Daoy (cell line): ENCODE measurements around the gene CS. TPM values are rescaled to one million over a fixed set of nuclear protein-coding genes. Genes with fewer than 3 reads are reported as not detected.
"Not testable (repeated sequence)": the region's sequence is repeated elsewhere in the genome, so short reads cannot be mapped to it uniquely, and the experiment has no call there.

ENCODE experiments used
- DNase-seq: peaks from one replicate; pipeline ENCODE4 v3.0.0-alpha.2; 2015; ENCODE audit warnings: low read depth
- total RNA-seq: library from RNA; depleted of rRNA; stranded (reverse); fragments of >200 nt; shearing (Covaris generic); gene quantifications from 2 replicates; pipeline ENCODE4 v1.2.3, GENCODE V29; 2014; rRNA removed

Gene CS
- total RNA-seq: 95.8 and 112 TPM in 2 replicates

DNA sequence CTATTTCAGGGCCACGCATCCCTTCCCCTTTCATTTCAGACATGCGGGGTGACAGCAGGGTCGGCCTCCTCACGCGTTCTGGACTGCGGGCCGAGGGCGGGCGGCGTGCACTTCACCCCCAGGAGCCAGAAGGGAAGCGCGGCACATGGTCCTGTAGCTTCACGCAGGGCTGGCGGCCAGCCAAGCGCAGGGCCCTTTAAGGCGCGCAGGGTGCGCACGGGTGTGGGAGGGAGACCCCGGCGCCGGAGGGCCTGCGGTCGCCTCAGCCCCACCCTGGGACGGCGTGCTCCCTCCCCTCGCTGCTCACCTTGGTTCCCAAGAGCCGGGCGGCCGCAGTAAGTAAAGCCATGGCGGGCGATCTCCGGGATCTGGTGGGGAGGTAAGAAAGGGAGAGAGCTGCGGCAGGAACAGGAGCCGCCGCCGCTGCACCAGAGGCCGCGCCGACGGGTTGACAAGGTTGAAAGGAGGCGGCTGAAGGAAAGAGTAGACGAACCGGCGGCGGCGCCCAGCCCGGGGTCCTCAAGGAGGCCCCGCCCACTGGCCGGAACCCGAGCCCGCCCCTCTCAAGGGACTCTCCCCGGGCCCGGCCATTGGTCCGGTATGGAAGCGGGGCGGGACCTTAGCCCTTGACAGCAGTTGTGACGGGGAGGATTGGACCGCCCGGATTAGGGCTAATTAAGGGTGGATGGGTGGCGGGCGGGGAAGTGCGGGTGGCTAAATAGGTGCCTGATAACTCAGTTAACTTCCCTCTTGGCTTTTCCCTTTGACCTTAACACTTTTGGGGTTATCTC, at the start of gene CS:
Gene CS, minus strand, starts transcription at position 478 of the 791 bp plus-strand sequence. Its CDS starts 129 bp downstream, at position 349.
- DNase-seq: peak; percentile 99

DNA sequence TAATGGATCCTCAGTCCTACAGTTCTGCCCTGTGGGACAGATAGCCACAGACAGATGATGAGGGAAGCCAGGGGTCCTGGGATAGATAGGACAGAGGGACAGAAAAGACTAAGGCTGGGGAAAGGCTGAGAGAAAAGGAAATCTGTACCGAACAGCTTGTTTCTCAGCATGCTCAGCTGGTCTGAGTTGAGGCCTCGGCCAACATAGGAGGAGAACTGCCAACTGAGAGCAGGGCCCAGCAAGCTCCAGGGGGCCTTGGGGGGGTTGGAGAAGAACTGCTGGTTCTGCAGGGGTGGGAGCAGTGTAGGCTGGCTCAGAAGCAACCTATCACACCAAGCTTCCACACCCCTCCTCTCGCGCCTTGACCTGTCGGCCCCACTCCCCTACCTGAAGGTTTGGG, 48.6 kb upstream of the CS start:
- no peak for DNase-seq

DNA sequence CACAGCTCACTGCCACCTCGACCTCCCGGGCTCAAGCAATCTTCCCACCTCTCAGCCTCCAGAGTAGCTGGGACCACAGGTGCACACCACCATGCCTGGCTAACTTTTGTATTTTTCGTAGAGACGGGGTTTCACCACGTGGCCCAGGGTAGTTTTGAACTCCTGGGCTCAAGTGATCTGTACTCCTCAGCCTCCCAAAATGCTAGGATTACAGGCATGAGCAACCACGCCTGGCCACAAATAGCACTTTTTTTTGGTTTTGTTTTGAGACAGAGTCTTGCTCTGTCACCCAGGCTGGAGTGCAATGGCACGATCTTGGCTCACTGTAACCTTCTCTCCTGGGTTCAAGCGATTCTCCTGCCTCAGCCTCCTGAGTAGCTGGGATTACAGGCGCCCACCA, 47.1 kb upstream of the CS start:
- DNase-seq: not testable (repeated sequence)

DNA sequence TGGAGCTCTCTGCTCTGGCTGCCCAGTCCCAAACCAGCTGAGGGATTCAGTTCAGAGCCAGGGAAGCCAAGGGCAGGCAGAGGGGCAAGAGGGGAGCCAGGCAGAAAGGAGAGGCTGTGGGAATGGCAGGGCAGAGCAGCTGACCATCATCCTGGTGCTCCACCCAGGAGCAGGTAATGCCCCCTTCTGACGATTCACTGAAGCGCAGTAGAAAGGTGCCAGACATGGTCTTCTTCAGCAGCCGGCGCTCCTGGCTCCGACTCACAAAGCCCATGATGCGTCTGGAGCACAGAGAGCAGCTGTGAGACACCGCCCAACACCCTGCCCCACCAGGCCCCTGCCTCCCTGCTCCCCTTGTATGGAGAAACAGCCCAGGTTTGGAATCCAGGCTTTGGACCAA, 46.5 kb upstream of the CS start:
- DNase-seq: no peak

DNA sequence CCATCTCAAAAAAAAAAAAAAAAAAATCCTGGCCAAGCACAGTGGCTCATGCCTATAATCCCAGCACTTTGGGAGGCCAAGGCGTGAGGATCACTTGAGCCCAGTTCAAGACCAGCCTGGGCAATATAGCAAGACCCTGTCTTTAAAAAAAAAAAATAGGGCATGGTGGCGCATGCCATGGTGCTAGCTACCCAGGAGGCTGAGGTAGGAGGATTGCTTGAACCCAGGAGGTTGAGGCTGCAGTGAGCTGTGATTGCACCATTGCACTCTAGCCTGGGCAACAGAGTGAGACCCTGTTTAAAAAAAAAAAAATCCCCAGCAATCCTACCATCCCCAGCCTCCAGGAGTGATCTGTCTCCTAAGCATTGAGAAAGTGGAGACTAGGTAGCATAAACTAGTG, 42.2 kb upstream of the CS start:
- DNase-seq: not testable (repeated sequence)

DNA sequence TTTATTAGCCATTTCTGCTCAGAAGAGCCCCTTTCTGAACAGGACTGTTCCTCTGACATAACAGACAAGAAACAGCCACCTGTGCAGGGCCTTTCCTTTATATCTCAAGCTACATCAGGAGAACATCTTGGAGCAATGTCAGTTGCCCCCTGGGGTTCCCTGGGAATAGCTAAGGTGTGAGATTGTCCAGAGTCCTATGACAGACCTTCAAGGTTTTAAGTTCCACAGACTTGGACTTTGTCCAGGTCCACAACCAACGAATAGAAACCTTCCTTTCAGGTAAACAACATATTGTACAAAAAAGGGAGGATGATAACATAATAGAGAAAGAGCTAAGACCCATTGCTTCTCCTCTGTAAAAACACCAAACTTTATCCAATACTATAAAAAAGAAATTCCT, 41.5 kb upstream of the CS start:
- DNase-seq: no peak

DNA sequence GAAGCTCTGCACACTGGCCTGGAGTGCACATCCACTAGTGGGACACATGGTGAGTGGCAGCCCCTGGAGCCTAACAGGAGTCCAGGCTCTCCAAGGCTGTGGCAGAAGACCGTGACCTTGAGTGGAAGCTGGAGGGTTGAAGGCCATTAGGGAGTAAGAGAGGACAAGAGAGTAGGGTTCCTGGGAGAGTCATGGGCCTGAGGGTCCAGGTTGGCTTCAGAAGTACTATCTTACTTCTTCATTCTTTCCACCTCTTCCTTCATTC, 39.0 kb upstream of the CS start:
- DNase-seq: no peak

DNA sequence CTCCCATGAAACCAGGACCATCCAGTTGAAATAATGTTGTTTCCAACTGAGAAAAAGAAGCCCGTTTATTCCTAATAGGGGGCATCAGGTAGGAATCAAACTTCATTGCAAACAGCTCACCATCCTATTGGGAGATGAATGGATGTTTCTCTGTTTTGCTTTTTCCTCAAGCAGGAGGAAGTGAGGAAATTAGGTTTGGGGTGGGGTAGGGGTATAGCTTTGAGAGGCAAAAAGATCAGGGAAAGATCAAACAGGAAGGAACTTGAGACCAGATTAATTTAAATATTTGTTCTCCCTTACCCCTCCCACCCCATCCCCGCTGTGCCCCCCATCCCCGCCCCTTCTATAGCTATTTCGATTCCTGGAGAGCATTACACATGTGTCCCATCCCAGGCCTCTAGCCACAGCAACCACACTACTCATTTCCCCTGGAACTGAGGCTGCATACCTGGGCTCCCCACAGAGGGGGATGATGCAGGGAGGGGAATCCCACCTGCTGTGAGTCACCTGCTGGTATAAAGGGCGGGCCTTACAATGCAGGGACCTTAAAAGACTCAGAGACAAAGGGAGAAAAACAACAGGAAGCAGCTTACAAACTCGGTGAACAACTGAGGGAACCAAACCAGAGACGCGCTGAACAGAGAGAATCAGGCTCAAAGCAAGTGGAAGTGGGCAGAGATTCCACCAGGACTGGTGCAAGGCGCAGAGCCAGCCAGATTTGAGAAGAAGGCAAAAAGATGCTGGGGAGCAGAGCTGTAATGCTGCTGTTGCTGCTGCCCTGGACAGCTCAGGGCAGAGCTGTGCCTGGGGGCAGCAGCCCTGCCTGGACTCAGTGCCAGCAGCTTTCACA, 38.4 kb upstream of the CS start, which contains the start of gene IL23A:
Gene IL23A, plus strand, starts transcription at position 577 of the 850 bp plus-strand sequence. Its CDS starts 161 bp downstream, at position 738.
- DNase-seq: peak; percentile 75

DNA sequence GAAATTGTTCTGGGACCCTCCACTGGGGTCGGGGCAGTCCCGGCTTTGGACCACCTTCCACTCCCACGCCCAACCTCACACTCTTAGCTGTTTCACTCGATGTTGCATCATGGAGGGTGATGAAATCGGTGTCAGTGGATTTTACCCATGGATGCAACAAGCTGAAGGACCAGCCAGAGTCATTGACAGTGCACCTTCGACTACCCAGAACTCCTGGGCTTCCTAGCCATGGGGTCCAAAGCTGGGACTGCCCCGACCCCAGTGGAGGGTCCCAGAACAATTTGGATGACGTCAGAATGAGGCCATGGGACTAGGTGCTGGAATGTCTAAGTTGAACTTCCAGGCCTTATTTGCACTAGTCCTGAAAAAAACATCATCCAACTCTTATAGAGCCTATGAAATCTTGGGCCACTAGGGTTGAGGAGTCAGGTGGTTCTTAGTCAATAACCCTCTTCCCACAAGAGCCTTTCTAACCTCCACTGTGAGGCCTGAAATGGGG, 37.7 kb upstream of the CS start:
- DNase-seq: no peak

DNA sequence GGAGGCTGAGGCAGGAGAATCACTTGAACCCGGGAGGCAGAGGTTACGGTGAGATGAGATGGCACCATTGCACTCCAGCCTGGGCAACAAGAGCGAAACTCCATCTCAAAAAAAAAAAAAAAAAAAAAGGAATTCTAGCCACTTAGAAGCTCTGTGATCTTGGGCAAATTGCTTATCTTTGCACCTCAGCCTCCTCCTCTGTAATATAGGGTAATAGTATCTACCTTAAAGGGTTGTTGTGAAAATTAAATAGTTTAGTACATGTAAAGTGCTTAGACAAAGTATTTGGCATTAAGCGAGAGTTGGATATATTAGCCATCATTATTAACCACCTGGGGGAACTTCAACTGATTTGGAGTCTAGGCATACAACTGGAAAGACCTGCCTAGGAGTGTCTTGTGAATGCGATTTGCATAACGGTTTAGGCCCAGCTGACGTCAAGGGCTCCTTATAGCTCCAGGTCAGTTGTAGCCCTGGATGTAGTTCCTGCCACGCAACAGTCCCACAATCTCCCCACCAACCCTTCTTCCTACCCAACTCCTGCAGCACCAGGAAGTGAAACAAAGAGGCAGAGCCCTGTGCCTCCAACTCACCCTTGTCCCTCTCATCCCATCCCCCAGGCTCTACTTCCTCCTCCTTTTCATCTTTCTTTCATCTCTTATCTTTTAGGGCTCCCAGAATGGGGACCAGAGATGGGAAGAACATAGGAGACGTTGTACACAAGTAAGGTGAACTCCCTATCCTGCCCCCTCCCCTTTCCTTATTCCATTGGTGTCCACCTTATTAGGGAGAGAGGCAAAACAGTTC, 36.4 kb upstream of the CS start:
- DNase-seq: no peak

DNA sequence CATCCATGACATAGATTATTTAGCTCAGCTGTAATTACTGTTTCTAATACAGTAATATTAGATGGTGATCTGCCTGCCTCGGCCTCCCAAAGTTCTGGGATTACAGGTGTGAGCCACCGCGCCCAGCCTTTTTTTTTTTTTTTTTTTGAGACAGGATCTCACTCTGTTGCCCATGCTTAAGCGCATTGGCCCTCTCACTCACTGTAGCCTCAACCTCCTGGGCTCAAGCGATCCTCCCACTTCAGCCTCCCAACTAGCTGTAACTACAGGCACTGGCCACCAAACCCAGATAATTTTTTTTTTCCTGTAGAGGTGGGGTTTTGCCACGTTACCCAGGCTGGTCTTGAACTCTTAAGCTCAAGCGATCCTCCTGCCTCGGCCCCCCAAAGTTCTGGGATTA, 35.4 kb upstream of the CS start:
- not testable (repeated sequence) for DNase-seq

DNA sequence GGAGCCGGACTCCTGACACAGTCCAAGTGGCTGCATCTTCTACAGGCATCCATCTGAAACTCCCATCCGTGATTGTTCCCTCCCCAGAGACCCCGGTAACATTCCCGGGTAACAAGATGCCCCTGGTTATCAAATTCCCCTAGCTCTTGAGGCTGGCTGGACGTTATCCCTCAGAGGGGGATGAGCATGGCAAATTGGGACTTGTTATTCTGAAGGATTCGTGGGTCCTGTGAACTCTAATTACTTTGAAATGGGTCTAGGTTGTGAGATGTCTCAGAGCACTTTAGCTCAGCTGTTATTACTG, 34.3 kb upstream of the CS start:
- DNase-seq: no peak

DNA sequence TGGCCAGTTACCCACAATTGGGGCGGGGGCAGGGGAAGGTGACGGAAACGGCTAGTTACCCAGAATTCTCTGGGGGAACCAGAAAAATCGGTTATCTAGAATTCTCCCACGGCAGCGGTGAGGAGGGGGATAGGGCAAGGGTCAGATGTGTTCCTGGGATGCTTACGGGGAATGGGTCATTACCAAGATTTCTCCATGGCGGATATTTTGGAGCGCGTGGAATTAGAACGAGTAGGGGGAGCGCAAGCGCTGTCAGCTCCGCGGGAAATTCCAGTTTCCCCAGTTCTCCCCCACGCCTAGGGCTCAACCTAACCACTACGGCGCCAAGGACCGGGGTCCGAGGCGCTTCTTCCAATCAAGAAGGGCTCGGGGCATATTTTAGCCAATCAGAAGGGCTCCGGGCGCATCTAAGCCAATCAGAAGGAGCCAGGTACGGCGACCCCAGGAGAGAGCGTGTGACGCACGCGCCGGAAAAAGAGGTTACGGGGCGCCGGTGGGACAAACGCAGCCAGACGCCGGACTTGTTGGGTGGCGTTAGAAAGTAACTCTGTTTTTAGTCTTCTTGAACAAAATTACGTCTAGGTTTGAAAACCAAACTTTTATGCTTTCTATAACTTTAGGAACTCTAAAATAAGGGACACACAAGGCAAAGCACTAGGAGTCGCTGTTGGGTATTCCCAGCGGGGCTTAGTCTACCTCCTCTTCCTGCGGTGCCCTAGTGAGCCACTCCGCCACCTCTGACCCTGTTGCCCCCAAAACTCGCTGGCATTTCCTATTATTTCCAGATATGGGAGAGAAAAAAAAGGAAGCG, 33.8 kb upstream of the CS start, which contains the start of gene PAN2:
Gene PAN2, minus strand, starts transcription at position 322 of the 811 bp plus-strand sequence. CDS start 906 bp downstream, outside the sequence.
- DNase-seq: peak; percentile 98

DNA sequence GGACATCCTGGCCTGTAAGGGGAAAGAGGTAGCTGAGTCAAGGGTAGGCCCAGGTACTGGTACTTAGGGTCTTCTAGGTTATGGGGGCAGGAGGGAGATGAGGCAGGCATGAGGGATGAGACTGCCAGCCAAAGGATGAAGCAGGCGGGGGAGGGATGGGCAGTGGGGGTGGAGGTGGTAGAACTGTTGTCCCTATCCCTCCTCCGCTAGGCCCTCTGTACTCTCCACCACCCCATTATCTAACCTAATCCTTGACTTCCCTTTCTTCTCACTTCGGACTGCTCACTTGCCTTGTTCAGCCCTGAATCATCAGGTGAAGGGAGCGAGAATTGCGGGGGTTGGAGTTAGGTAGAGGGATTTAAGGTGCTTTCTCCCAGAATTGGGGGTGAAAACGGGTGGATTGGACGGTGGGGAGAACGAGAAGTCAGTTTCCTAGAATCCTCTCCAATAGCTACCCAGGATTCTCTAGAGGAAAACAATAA, 33.1 kb upstream of the CS start:
- no peak for DNase-seq

DNA sequence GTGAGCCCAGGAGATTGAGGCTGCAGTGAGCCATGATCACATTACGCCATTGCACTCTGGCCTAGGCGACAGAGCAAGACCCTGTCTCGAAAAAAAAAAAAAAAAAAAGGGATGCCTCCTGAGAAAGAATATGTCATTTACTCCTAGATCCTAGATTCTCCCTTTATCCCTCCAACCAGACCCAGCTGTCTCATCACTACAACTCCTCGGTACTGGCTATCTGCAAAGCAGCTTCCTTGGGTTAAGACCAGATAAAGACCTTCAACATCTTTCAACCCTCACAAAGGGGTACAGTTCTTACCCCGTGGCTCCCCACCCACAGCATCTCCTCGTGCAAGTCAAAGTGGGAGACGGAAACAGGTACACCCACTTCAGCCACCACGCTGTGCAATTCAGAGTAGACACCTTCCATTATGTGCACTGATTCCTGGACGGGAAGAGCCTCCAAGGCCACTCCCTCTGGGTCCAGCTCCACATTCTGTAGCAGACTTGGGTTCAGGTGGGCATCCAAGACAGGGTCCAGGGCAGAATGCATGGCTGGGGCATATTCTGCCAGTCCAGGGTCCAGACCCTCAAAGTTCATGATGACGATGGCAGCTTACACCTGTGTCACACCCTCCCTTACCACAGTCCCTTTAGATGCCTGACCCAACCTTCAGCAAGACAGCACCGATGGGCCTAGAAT, 32.5 kb upstream of the CS start:
- DNase-seq: no peak

DNA sequence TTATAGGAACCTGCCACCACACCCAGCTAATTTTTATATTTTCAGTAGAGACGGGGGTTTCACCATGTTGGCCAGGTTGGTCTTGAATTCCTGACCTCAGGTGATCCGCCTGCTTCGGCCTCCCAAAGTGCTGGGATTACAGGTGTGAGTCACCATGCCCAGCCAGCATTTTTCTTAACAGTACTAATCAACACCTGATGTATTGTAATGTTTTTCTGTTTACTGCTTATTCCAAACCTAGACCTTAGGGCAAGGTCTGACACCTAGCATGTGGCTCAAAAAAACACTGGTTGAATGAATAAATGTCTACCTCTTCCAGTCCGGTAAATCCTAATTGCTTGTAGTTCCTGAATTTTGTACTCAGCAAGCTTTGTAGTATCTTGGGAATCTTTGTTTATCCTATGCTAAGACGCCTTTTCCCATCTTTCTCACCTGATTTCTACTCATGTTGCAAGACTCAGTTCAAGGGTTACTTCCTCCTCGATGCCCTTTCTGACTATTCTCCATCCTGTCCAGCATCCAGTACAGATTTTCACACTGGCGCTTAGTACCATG, 30.9 kb upstream of the CS start:
- no peak for DNase-seq

DNA sequence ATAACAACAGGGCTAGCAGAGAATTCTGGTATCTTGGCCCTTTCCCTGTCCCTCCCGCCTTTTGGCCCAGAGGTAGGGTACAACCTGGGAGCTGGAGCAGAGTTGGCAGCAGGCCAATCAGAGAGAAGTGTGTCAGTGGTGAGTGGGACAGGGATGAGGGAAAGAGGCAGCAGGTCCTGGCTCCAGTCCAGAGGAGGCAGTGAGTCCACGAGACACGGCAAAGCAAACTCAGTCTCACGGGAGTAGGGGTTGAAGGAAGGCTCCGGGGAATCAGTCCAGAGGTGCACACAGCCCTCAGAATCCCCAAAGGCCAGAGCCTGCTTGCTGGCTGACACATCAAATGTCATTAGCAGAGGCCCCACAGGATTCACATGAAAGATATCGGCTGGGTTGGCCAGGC, 26.4 kb upstream of the CS start:
- peak; percentile 22 for DNase-seq

DNA sequence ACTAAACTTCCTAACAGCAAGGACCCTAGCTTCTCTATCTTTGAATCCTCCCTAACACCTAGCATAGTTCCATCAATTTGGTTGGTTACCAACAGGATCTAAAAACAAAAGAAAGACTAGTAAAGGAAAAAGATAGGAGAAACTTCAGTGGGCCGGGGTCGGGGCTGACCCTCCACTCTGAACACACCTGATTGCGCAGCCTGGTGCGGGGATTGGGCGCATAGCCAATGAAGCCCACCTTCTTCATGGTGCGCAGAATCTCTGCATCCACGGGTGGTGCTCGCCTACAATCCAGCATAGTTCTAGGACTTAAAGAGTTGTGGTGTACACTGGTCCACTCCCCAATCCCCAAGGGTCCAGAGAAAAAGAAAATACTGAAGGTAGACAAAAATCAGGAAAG, 26.0 kb upstream of the CS start:
- DNase-seq: no peak

DNA sequence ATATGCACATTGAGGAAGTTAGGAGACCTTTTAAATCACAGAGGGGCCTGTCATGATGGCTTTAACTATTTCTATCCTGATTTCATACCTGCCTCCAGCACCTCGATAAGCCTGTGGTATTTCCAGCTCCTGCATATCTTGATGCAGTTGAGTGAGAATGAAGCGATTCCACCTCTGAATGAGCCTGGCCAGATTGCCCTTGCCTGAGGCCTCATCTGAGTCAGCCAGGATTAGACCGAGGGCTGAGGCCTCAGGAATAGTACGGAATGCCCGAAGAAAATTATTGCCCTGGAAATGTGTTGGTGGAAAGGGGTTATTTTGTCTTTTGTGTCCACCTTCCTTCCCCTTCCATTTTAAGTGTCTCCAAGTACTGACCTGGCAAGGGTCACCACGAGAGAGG, 24.1 kb upstream of the CS start:
- no peak for DNase-seq

DNA sequence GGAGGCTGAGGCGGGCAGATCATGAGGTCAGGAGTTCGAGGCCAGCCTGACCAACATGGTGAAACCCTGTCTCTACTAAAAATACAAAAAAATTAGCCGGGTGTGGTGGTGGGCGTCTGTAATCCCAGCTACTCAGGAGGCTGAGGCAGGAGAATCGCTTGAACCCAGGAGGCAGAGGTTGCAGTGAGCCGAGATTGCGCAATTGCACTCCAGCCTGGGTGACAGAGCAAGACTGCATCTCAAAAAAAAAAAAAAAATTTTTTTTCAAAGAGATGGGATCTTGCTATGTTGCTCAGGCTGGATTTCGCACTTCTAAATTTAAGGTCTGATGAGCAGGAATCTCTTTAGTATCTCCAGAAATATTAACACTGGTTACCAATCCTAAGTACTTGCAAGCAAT, 21.5 kb upstream of the CS start:
- DNase-seq: not testable (repeated sequence)
